ENCODE data around the gene PSME2.

Gene PSME2

GRCh38 chr14:24100982-24101494, 45.4 kb downstream of the PSME2 start:
- Mint-ChIP-seq H3K36me3 (ENCODE audit: low read depth) (peaks cover 15% of the 10 kb centered on the region), H3K9me3 (no peaks in the 10 kb centered on the region), H3K4me3 (no peak overlapping the region), H3K27ac (no peak overlapping the region), H3K4me1 (no peaks in the 10 kb centered on the region), H3K27me3 (ENCODE audit: low read depth) (no peaks in the 10 kb centered on the region)
- no peak for TF ChIP-seq CTCF (IDR thresholded peaks at IDR 0.05; ENCODE audit: unreplicated experiment in 3 of 3)

- no peak overlapping the region for H3K4me3 Mint-ChIP-seq
- peaks cover 15% of the 10 kb centered on the region for H3K36me3 Mint-ChIP-seq (ENCODE audit: low read depth)
Observed at GRCh38 chr14:24100197-24100981, 46.0 kb downstream of the PSME2 start.

GRCh38 chr14:24098927-24099813, 47.2 kb downstream of the PSME2 start:
- Mint-ChIP-seq H3K36me3 (ENCODE audit: low read depth) (peaks cover 12% of the 10 kb centered on the region), H3K4me3 (no peak overlapping the region)
- no peak for TF ChIP-seq CTCF (IDR thresholded peaks at IDR 0.05; ENCODE audit: unreplicated experiment in 3 of 3)

More at GRCh38 chr14:24100197-24100981, 46.0 kb downstream of the PSME2 start:
- peaks cover 4% of the 10 kb centered on the region for H3K4me1 Mint-ChIP-seq
- no peak for TF ChIP-seq CTCF (IDR thresholded peaks at IDR 0.05; ENCODE audit: unreplicated experiment in 3 of 3)
- no peaks in the 10 kb centered on the region for H3K9me3 Mint-ChIP-seq
- no peak overlapping the region for H3K27ac Mint-ChIP-seq
- peaks cover 4% of the 10 kb centered on the region for H3K27me3 Mint-ChIP-seq (ENCODE audit: low read depth)

GRCh38 chr14:24098229-24098926, 48.0 kb downstream of the PSME2 start:
- peaks cover 4% of the 10 kb centered on the region for H3K36me3 Mint-ChIP-seq (ENCODE audit: low read depth)
- peaks cover 7% of the 10 kb centered on the region for H3K27me3 Mint-ChIP-seq (ENCODE audit: low read depth)
- no peaks in the 10 kb centered on the region for H3K9me3 Mint-ChIP-seq
- no peak overlapping the region for H3K4me3 Mint-ChIP-seq
- no peak overlapping the region for H3K27ac Mint-ChIP-seq
- peaks cover 15% of the 10 kb centered on the region for H3K4me1 Mint-ChIP-seq
- no peak for TF ChIP-seq CTCF (IDR thresholded peaks at IDR 0.05; ENCODE audit: unreplicated experiment in 3 of 3)

More at GRCh38 chr14:24098927-24099813, 47.2 kb downstream of the PSME2 start:
- peaks cover 7% of the 10 kb centered on the region for H3K27me3 Mint-ChIP-seq (ENCODE audit: low read depth)
- H3K27ac Mint-ChIP-seq: no peak overlapping the region
- H3K9me3 Mint-ChIP-seq: no peaks in the 10 kb centered on the region
- H3K4me1 Mint-ChIP-seq: peaks cover 15% of the 10 kb centered on the region

- peaks cover 7% of the 10 kb centered on the region for H3K27me3 Mint-ChIP-seq (ENCODE audit: low read depth)
- H3K36me3 Mint-ChIP-seq (ENCODE audit: low read depth): no peaks in the 10 kb centered on the region
Observed at GRCh38 chr14:24096545-24097181, 49.7 kb downstream of the PSME2 start.

More at GRCh38 chr14:24096545-24097181, 49.7 kb downstream of the PSME2 start:
- Mint-ChIP-seq H3K4me1 (peaks cover 23% of the 10 kb centered on the region), H3K27ac (peak overlapping the region in 1 of 3 experiments; percentile 70), H3K9me3 (no peaks in the 10 kb centered on the region), H3K4me3 (peak overlapping the region; percentile 58 to 81 (median 71))
- TF ChIP-seq CTCF (IDR thresholded peaks at IDR 0.05; ENCODE audit: unreplicated experiment in 3 of 3): no peak
